Activated CD4-positive, alpha-beta T cell treated with anti-CD3 and anti-CD28 coated beads, Interleukin-2, Interleukin-4, amounts not matched to agents 100 ng/mL and 50 ng/mL, durations not matched to agents 16 hours and 8 hours (primary cell): ENCODE measurements around the gene MOV10L1.
"Not testable (repeated sequence)": the region's sequence is repeated elsewhere in the genome, so short reads cannot be mapped to it uniquely, and the experiment has no call there.

ENCODE experiments used
- DNase-seq: peaks from one replicate; pipeline ENCODE4 v3.0.0-alpha.2; 2020; ENCODE audit warnings: low spot score

MOV10L1 gene

GRCh38 chr22:50138988-50139387 lies 49.2 kb downstream of the MOV10L1 start:
- no peak for DNase-seq

- peak; percentile 11 for DNase-seq
Measured at GRCh38 chr22:50139843-50140415, 50.1 kb downstream of the MOV10L1 start.

- DNase-seq: no peak
Measured at GRCh38 chr22:50140615-50141014, 50.8 kb downstream of the MOV10L1 start.

GRCh38 chr22:50141462-50141861 lies 51.7 kb downstream of the MOV10L1 start:
- no peak for DNase-seq

GRCh38 chr22:50141891-50142363 lies 52.1 kb downstream of the MOV10L1 start:
- DNase-seq: no peak

- DNase-seq: no peak
Measured at GRCh38 chr22:50143096-50143495, 53.3 kb downstream of the MOV10L1 start.

- no peak for DNase-seq
Measured at GRCh38 chr22:50144005-50144614, 54.3 kb downstream of the MOV10L1 start.

GRCh38 chr22:50145721-50146438 lies 56.1 kb downstream of the MOV10L1 start:
- no peak for DNase-seq

GRCh38 chr22:50146439-50147238 lies 56.8 kb downstream of the MOV10L1 start:
- DNase-seq: no peak

GRCh38 chr22:50147258-50148165 lies 57.7 kb downstream of the MOV10L1 start:
- not testable (repeated sequence) for DNase-seq

- DNase-seq: no peak
Measured at GRCh38 chr22:50148166-50148500, 58.3 kb downstream of the MOV10L1 start.

- peak; percentile 71 for DNase-seq
Measured at GRCh38 chr22:50148991-50149721, 59.4 kb downstream of the MOV10L1 start.

GRCh38 chr22:50150161-50151129 lies 60.6 kb downstream of the MOV10L1 start:
- DNase-seq: no peak

- no peak for DNase-seq
Measured at GRCh38 chr22:50151571-50152537, 62.0 kb downstream of the MOV10L1 start.

GRCh38 chr22:50153056-50153755 lies 63.4 kb downstream of the MOV10L1 start:
- DNase-seq: no peak

GRCh38 chr22:50153756-50154140 lies 63.9 kb downstream of the MOV10L1 start:
- no peak for DNase-seq

- DNase-seq: no peak
Measured at GRCh38 chr22:50157709-50158375, 68.0 kb downstream of the MOV10L1 start.
